IMR-90 (cell line): ENCODE data around the gene SERPINE2. TPM values are rescaled to one million over a fixed set of nuclear protein-coding genes. Genes with fewer than 3 reads are reported as not detected.

Source experiments
- ATAC-seq: fragments of 200-7000 bp; cut with Tn5 transposase; 2 replicates; pipeline ENCODE4 v1.9.1; 2020; ENCODE audit warnings: low read depth, mild to moderate bottlenecking, moderate library complexity
- BruUV-seq: library from RNA; stranded (reverse); fragments of 400-500 nt; replicated peaks from 2 replicates; lab custom pipeline; 2021; lab: Mats Ljungman, UMichigan
- CTCF ChIA-PET: fragments of 300-600 bp; formaldehyde crosslinking; extraction: SDS; loops from one replicate; lab custom pipeline; 2021; ENCODE audit warnings: antibody characterized with exemption; lab: Yijun Ruan, JAX
- POLR2A ChIA-PET: fragments of 300-600 bp; sonication (Branson Sonifier 250); formaldehyde crosslinking; loops from one replicate; lab custom pipeline; 2022; ENCODE audit warnings: antibody characterized with exemption; ENCODE audit not compliant: unreplicated experiment; lab: Charles Lee
- DNase-seq: peaks from one replicate; pipeline ENCODE4 v3.0.0; 2013
- H2AFZ ChIP-seq: replicated peaks from 2 replicates; pipeline ENCODE3; 2013; ENCODE audit warnings: low read length, mild to moderate bottlenecking; ENCODE audit not compliant: poor library complexity
- H2AK5ac ChIP-seq: 2 replicates; pipeline ENCODE4 v1.6.1; 2013; ENCODE audit warnings: low read depth, low read length, inconsistent platforms
- H2AK9ac ChIP-seq: replicated peaks from 2 replicates; pipeline ENCODE3; 2013; ENCODE audit warnings: mild to moderate bottlenecking, low read depth, low read length, moderate library complexity; ENCODE audit not compliant: poor library complexity
- H2BK120ac ChIP-seq: 2 replicates; pipeline ENCODE4 v1.6.1; 2013; ENCODE audit warnings: low read depth, low read length, inconsistent platforms
- H2BK15ac ChIP-seq: 3 replicates; pipeline ENCODE4 v1.6.1; 2013; ENCODE audit warnings: low read depth, low read length, inconsistent platforms
- H2BK20ac ChIP-seq: 2 replicates; pipeline ENCODE4 v1.6.1; 2013; ENCODE audit warnings: low read depth, mild to moderate bottlenecking, inconsistent platforms, low read length, moderate library complexity
- H2BK5ac ChIP-seq: 2 replicates; pipeline ENCODE4 v1.6.1; 2013; ENCODE audit warnings: mild to moderate bottlenecking, low read depth, low read length, inconsistent platforms; ENCODE audit not compliant: poor library complexity, severe bottlenecking
- H3K14ac ChIP-seq: replicated peaks from 2 replicates; pipeline ENCODE4 v1.6.1; 2013; ENCODE audit warnings: low read depth, low read length, inconsistent platforms
- H3K18ac ChIP-seq: 2 replicates; pipeline ENCODE4 v1.6.1; 2013; ENCODE audit warnings: low read depth, low read length, control low read depth
- H3K23ac ChIP-seq: 2 replicates; pipeline ENCODE4 v1.6.1; 2013; ENCODE audit warnings: low read depth, low read length, inconsistent platforms
- H3K27ac ChIP-seq: 2 replicates; pipeline ENCODE4 v1.5.1; 2013; ENCODE audit warnings: mild to moderate bottlenecking, control low read depth, low read length; ENCODE audit not compliant: insufficient read depth
- H3K27me3 ChIP-seq: 2 replicates; pipeline ENCODE4 v1.6.1; 2013; ENCODE audit warnings: low read length; ENCODE audit not compliant: control insufficient read depth, insufficient read depth
- H3K36me3 ChIP-seq: 2 replicates; pipeline ENCODE4 v1.6.1; 2013; ENCODE audit warnings: low read length, mixed read lengths; ENCODE audit not compliant: control insufficient read depth, insufficient read depth
- H3K4ac ChIP-seq: 2 replicates; pipeline ENCODE4 v1.6.1; 2013; ENCODE audit warnings: low read depth, low read length, inconsistent platforms
- H3K4me1 ChIP-seq: 2 replicates; pipeline ENCODE4 v1.6.1; 2013; ENCODE audit warnings: low read length, mixed read lengths; ENCODE audit not compliant: control insufficient read depth, insufficient read depth
- H3K4me2 ChIP-seq: 2 replicates; pipeline ENCODE4 v1.6.1; 2013; ENCODE audit warnings: low read depth, mild to moderate bottlenecking, control low read depth, low read length, moderate library complexity
- H3K4me3 ChIP-seq: 2 replicates; pipeline ENCODE4 v1.5.1; 2013; ENCODE audit warnings: low read depth, mild to moderate bottlenecking, control low read depth, low read length, moderate library complexity; ENCODE audit not compliant: insufficient read depth
- H3K56ac ChIP-seq: 2 replicates; pipeline ENCODE4 v1.6.1; 2013; ENCODE audit warnings: low read length, inconsistent platforms; ENCODE audit not compliant: insufficient read depth; ENCODE audit errors: extremely low read depth
- H3K79me1 ChIP-seq, 2 experiments: 2 replicates each; pipeline ENCODE4 v1.6.1; 2013; ENCODE audit warnings: low read length in 2 of 2, inconsistent platforms in 1 of 2, low read depth in 1 of 2
- H3K9ac ChIP-seq: 2 replicates; pipeline ENCODE4 v1.6.1; 2013; ENCODE audit warnings: low read depth, low read length, control low read depth
- H3K9me1 ChIP-seq: 2 replicates; pipeline ENCODE4 v1.6.1; 2013; ENCODE audit warnings: low read length, inconsistent platforms; ENCODE audit not compliant: insufficient read depth
- H3K9me3 ChIP-seq: 2 replicates; pipeline ENCODE4 v1.6.1; 2013; ENCODE audit warnings: low read length; ENCODE audit not compliant: control insufficient read depth, insufficient read depth
- H4K20me1 ChIP-seq: 2 replicates; pipeline ENCODE4 v1.6.1; 2013; ENCODE audit warnings: low read length, inconsistent platforms; ENCODE audit not compliant: insufficient read depth
- H4K5ac ChIP-seq: 2 replicates; pipeline ENCODE4 v1.6.1; 2013; ENCODE audit warnings: mild to moderate bottlenecking, low read depth, low read length, control low read depth
- H4K8ac ChIP-seq, 2 experiments: 2 replicates each; pipeline ENCODE4 v1.6.1; 2013; ENCODE audit warnings: low read depth in 2 of 2, low read length in 2 of 2, control low read depth in 1 of 2, inconsistent platforms in 1 of 2
- H4K91ac ChIP-seq: 2 replicates; pipeline ENCODE4 v1.6.1; 2013; ENCODE audit warnings: low read depth, low read length, inconsistent platforms; ENCODE audit not compliant: insufficient read depth
- CHD1 ChIP-seq: IDR thresholded peaks from 2 replicates; pipeline ENCODE4 v1.6.1; 2012; ENCODE audit warnings: low read depth, low read length, improper control_type of control experiment
- SMC3 ChIP-seq: fragments of 150-350 bp; IDR thresholded peaks from 2 replicates; pipeline ENCODE4 v1.6.1; 2016; ENCODE audit warnings: low read depth, mild to moderate bottlenecking, antibody characterized with exemption, low read length, moderate library complexity
- WGBS, 2 experiments: methylation state at CpG; one replicate each; pipeline versions ENCODE4 v1.1.5 to v1.1.7; 2013; ENCODE audit warnings: missing lambda C conversion rate in 2 of 2; ENCODE audit not compliant: insufficient read length in 1 of 2; ENCODE audit errors: extremely low coverage in 2 of 2; 5-methylcytosine and 5-hydroxymethylcytosine counted together
- dilution Hi-C: fragments of 300-500 bp; cut with HindIII; formaldehyde crosslinking; loops from one replicate; pipeline ENCODE4 v1.14.3; 2018; ENCODE audit warnings: low sequenced_read_pairs; ENCODE audit not compliant: unreplicated experiment
- in situ Hi-C: fragments of 300-500 bp; cut with MboI; formaldehyde crosslinking; loops from 3 replicates; pipeline ENCODE4 v1.14.3; 2019; ENCODE audit warnings: low sequenced_read_pairs, inconsistent platforms, mixed read lengths
- intact Hi-C: fragments of 100-400 bp; cut with micrococcal nuclease; formaldehyde crosslinking; loops from 2 replicates; pipeline ENCODE4 v1.10.0; 2022
- polyA plus RNA-seq, 3 experiments: library from polyadenylated mRNA; depleted of rRNA; stranded (reverse); fragments of >200 nt; gene quantifications; 2 replicates each; pipeline ENCODE4 v1.2.3, GENCODE V29; 2012; ENCODE audit warnings: low replicate concordance in 1 of 3
- total RNA-seq: library from RNA; depleted of rRNA; stranded (reverse); fragments of >200 nt; gene quantifications from 2 replicates; pipeline ENCODE4 v1.2.3, GENCODE V29; 2012

The SERPINE2 gene
- total and polyA plus RNA-seq, 2 of the 4 experiments (the other 2 are of a cell fraction), result 24.0 to 62.7 TPM

- Histone ChIP-seq H3K56ac (no peak overlapping the region), H2BK5ac (no peak overlapping the region), H3K9ac (no peak overlapping the region), H3K14ac (no peak overlapping the region), H3K27me3 (no peaks in the 10 kb centered on the region), H2AK9ac (no peak overlapping the region), H3K4me3 (no peak overlapping the region), H2BK15ac (0 out of 3 replicates have a peak overlapping the region, but pooled peaks have one; percentile 13), H2BK120ac (no peak overlapping the region), H2AFZ (no peak overlapping the region), H2AK5ac (no peak overlapping the region; the same call in 1 of the 2 replicates), H3K9me1 (peaks cover 5% of the 10 kb centered on the region; the same call in 1 of the 2 replicates), H4K8ac (no peak overlapping the region), H4K5ac (no peak overlapping the region), H4K91ac (no peak overlapping the region), H3K9me3 (no peaks in the 10 kb centered on the region), H3K18ac (no peak overlapping the region), H4K20me1 (no peaks in the 10 kb centered on the region), H3K4me2 (no peak overlapping the region), H2BK20ac (no peak overlapping the region; the same call in 1 of the 2 replicates), H3K79me1 (no peaks in the 10 kb centered on the region), H3K4me1 (no peaks in the 10 kb centered on the region), H3K27ac (no peak overlapping the region), H3K4ac (no peak overlapping the region), H3K36me3 (peaks cover 9% of the 10 kb centered on the region), H3K23ac (no peak overlapping the region)
- WGBS, 2 experiments, result no CpG with 5 or more reads among the region's 3 CpGs
- ChIA-PET POLR2A (no interaction called here), CTCF (interaction anchor here (0.6 kb wide), 1 partner anchor 17 kb away, joined by 4 read pairs; no protein-coding TSS in a partner anchor)
- TF ChIP-seq SMC3 (no peak), CHD1 (no peak)
- peak; percentile 60 for ATAC-seq
- BruUV-seq, result no TSS peak
- intact Hi-C loops, result no loop called here
- dilution Hi-C loops, result no loop called here
- peak; percentile 56 for DNase-seq
- in situ Hi-C loops, result no loop called here
These were observed 62.4 kb downstream of the SERPINE2 start for GRCh38 chr2:223976635-223977226.
